ENCODE results near the gene RAB5B.
"Not testable (repeated sequence)": the region's sequence is repeated elsewhere in the genome, so short reads cannot be mapped to it uniquely, and the experiment has no call there.

Gene RAB5B

GRCh38 chr12:55982319-55982936 is 8.6 kb downstream of the RAB5B start:
- no peak for DNase-seq (ENCODE audit: low spot score)

GRCh38 chr12:55983232-55983842 is 9.5 kb downstream of the RAB5B start:
- DNase-seq (ENCODE audit: low spot score), result no peak

- no peak for DNase-seq (ENCODE audit: low spot score)
Measured at GRCh38 chr12:55984861-55985260, 11.0 kb downstream of the RAB5B start.

GRCh38 chr12:55985341-55985740 is 11.5 kb downstream of the RAB5B start:
- no peak for DNase-seq (ENCODE audit: low spot score)

- not testable (repeated sequence) for DNase-seq (ENCODE audit: low spot score)
Measured at GRCh38 chr12:55985976-55986375, 12.1 kb downstream of the RAB5B start.

- no peak for DNase-seq (ENCODE audit: low spot score)
Measured at GRCh38 chr12:55991110-55991509, 17.2 kb downstream of the RAB5B start.

- DNase-seq (ENCODE audit: low spot score), result no peak
Measured at GRCh38 chr12:55993230-55993853, 19.5 kb downstream of the RAB5B start.

- no peak for DNase-seq (ENCODE audit: low spot score)
Measured at GRCh38 chr12:55995366-55995765, 21.5 kb downstream of the RAB5B start.

- peak; percentile 84 for DNase-seq (ENCODE audit: low spot score)
Measured at GRCh38 chr12:55996201-55996714, 22.4 kb downstream of the RAB5B start.

GRCh38 chr12:55996715-55997534 is 23.0 kb downstream of the RAB5B start, which contains the start of gene SUOX:
TSS of gene SUOX (plus strand) at chr12:55997276. CDS start at chr12:56002222, 4,946 bp downstream.
- DNase-seq (ENCODE audit: low spot score), result peak; percentile 29

- no peak for DNase-seq (ENCODE audit: low spot score)
Measured at GRCh38 chr12:55997535-55997859, 23.6 kb downstream of the RAB5B start.

GRCh38 chr12:55999522-55999921 is 25.6 kb downstream of the RAB5B start:
- DNase-seq (ENCODE audit: low spot score), result not testable (repeated sequence)

- DNase-seq (ENCODE audit: low spot score), result not testable (repeated sequence)
Measured at GRCh38 chr12:55999999-56000540, 26.2 kb downstream of the RAB5B start.

- no peak for DNase-seq (ENCODE audit: low spot score)
Measured at GRCh38 chr12:56001487-56002100, 27.7 kb downstream of the RAB5B start.

GRCh38 chr12:56003376-56003775 is 29.5 kb downstream of the RAB5B start:
- not testable (repeated sequence) for DNase-seq (ENCODE audit: low spot score)

GRCh38 chr12:56004211-56004610 is 30.3 kb downstream of the RAB5B start:
- no peak for DNase-seq (ENCODE audit: low spot score)

GRCh38 chr12:56007564-56008559 is 34.0 kb downstream of the RAB5B start:
- DNase-seq (ENCODE audit: low spot score), result peak; percentile 60

GRCh38 chr12:56010111-56010570 is 36.3 kb downstream of the RAB5B start:
- no peak for DNase-seq (ENCODE audit: low spot score)

- DNase-seq (ENCODE audit: low spot score), result no peak
Measured at GRCh38 chr12:56011509-56012090, 37.7 kb downstream of the RAB5B start.

GRCh38 chr12:56013482-56013881 is 39.6 kb downstream of the RAB5B start:
- no peak for DNase-seq (ENCODE audit: low spot score)
